ENCODE measurements around the gene MPST.
A peak's percentile ranks its signal among the peaks of the same experiment; 100 is the strongest.

MPST gene

GRCh38 chr22:37050913-37051312 is 31.4 kb downstream of the MPST start:
- no peak for DNase-seq (ENCODE audit: low read depth, low spot score)
- TF ChIP-seq CTCF (IDR thresholded peaks at IDR 0.05; ENCODE audit: low read depth, low read length), result no peak
- no peak overlapping the region for H3K4me3 ChIP-seq (ENCODE audit: low read depth, low read length)
- in situ Hi-C loops (cut with HindIII; ENCODE audit: low sequenced_read_pairs), result no loop called here

- peak; percentile 64 for DNase-seq (ENCODE audit: low read depth, low spot score)
- in situ Hi-C loops (cut with HindIII; ENCODE audit: low sequenced_read_pairs), result no loop called here
- H3K4me3 ChIP-seq (ENCODE audit: low read depth, low read length), result peak within 1 kb of the TSS; percentile 59
- TF ChIP-seq CTCF (IDR thresholded peaks at IDR 0.05; ENCODE audit: low read depth, low read length), result no peak
These were observed 32.1 kb downstream of the MPST start, which contains the start of gene KCTD17 for GRCh38 chr22:37051391-37052385. TSS of gene KCTD17 (plus strand) at chr22:37051742. CDS start at chr22:37051761, 19 bp downstream.

GRCh38 chr22:37052386-37053309 is 33.1 kb downstream of the MPST start:
- H3K4me3 ChIP-seq (ENCODE audit: low read depth, low read length), result peak overlapping the region; percentile 59
- in situ Hi-C loops (cut with HindIII; ENCODE audit: low sequenced_read_pairs), result no loop called here
- DNase-seq (ENCODE audit: low read depth, low spot score), result no peak
- no peak for TF ChIP-seq CTCF (IDR thresholded peaks at IDR 0.05; ENCODE audit: low read depth, low read length)

GRCh38 chr22:37053310-37054055 is 33.9 kb downstream of the MPST start:
- no peak for DNase-seq (ENCODE audit: low read depth, low spot score)
- TF ChIP-seq CTCF (IDR thresholded peaks at IDR 0.05; ENCODE audit: low read depth, low read length), result no peak
- in situ Hi-C loops (cut with HindIII; ENCODE audit: low sequenced_read_pairs), result no loop called here
- H3K4me3 ChIP-seq (ENCODE audit: low read depth, low read length), result no peak overlapping the region

GRCh38 chr22:37054056-37054395 is 34.5 kb downstream of the MPST start:
- no peak overlapping the region for H3K4me3 ChIP-seq (ENCODE audit: low read depth, low read length)
- in situ Hi-C loops (cut with HindIII; ENCODE audit: low sequenced_read_pairs), result no loop called here
- TF ChIP-seq CTCF (IDR thresholded peaks at IDR 0.05; ENCODE audit: low read depth, low read length), result no peak
- no peak for DNase-seq (ENCODE audit: low read depth, low spot score)

Data from astrocyte of the spinal cord (primary cell).